Fibroblast of lung (primary cell): ENCODE data around the gene POPDC2.

ENCODE experiments used
- CTCF ChIP-seq, 2 donors: IDR thresholded peaks in 1 of 2; conservative IDR thresholded peaks in 1 of 2; 1 replicate in 1 of 2; 2 replicates in 1 of 2; pipeline ENCODE4 v1.5.1; 2011 to 2012; ENCODE audit warnings: low read length in 2 of 2, control low read depth in 1 of 2, inconsistent platforms in 1 of 2, low read depth in 1 of 2, mild to moderate bottlenecking in 1 of 2
- EZH2 ChIP-seq: IDR thresholded peaks from 2 replicates; pipeline ENCODE4 v1.5.1; 2012; ENCODE audit warnings: low read length, control low read depth, mild to moderate bottlenecking; ENCODE audit errors: missing control alignments

GRCh38 chr3:119658994-119659393 lies 1.4 kb downstream of the POPDC2 start:
- TF ChIP-seq CTCF (conservative IDR thresholded peaks at IDR 0.05 in 1 of 2, IDR thresholded peaks at IDR 0.05 in 1 of 2; ENCODE audit: low read depth in 1 of 2, low read length in 2 of 2) = no peak
- no peak for TF ChIP-seq EZH2
